GM18526 (cell line): Measurements from ENCODE around the gene KCNRG.

Source experiments
- POLR2A ChIP-seq: IDR thresholded peaks from 3 replicates; pipeline ENCODE4 v1.6.1; 2011; ENCODE audit not compliant: insufficient read length; ENCODE audit errors: extremely low read depth

The KCNRG gene

DNA sequence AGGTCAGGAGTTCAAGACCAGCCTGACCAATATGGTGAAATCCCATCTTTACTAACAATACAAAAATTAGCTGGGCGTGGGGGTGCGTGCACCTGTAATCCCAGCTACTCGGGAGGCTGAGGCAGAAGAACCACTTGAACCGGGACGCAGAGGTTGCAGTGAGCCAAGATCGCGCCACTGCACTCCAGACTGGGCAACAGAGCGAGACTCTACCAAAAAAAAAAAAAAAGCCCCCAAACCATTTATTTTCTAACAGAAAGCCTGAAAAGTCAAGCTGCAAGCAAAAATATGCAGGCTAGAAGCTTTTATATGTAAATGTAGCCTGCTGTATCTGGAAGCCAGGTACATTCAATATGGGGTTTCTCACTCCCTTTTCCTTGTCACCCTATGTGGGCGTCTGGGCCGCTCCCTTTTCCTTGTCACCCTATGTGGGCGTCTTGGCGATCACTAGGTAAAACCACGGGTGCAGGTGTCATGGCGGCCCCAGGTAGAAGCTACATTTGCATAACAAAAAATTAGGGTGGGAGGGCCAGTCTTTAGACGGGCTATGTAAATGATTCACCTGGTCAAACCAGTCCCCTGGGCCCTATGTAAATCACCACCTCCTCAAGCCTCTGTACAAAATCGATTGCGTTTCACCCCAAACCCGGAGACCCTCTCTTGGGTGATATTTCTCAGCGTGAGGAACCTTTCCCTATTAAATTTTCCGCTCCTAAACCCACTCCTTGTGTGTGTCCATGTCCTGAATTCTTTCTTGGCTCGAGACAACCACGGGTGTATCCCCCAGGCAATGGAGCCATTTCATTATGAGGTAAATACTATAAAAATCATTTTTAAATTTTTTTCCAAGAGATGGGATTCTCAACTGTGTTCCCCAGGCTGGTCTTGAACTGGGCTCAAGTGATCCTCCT, 16.3 kb upstream of the KCNRG start:
- TF ChIP-seq POLR2A: no peak

DNA sequence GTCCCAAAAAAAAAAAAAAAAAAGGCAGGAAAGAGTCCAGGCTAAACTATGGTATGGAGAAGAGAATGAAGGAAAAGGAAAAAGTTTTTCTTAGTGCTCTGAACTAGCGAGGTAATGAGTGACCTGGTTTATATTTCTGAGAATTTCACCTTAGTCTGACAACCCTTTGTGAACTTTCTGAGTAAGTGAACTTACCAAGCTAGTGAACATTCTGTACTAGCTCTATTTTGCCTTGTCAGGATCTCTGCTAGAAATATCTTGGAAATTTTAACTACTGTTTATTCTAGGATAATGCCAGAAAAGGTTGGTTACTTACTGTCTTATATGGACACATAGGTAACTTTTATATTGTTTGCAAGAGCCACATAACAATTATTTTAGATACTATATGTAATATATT, 14.0 kb upstream of the KCNRG start:
- TF ChIP-seq POLR2A: no peak

DNA sequence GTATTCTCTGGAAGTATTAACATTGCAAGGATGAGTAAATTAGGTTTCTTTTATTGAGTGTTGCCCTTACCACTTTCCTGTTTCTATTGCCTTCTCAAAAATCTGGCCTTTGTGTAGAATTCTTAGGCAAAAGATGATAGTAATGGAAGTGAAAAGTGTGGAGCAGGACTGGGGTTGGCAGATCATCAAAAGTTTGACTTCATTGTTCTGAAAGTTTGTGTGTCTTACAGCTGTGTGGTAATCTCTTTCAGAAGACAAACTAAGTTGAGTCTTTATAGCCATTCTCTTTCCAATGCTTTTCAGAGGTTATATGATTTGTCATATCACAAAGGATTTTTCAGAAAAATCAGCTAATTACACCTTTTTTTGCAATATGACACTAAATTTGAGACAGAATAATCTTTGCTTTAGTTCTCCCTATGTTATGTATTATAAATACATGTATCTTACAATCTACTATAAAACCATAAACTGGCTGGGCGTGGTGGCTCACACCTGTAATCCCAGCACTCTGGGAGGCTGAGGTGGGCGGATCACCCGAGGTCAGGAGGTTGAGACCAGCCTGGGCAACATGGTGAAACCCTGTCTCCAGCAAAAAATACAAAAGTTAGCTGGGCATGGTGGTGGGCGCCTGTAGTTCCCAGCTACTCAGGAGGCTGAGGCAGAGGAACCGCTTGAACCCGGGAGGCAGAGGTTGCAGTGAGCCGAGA, 8.7 kb upstream of the KCNRG start:
- no peak for TF ChIP-seq POLR2A

DNA sequence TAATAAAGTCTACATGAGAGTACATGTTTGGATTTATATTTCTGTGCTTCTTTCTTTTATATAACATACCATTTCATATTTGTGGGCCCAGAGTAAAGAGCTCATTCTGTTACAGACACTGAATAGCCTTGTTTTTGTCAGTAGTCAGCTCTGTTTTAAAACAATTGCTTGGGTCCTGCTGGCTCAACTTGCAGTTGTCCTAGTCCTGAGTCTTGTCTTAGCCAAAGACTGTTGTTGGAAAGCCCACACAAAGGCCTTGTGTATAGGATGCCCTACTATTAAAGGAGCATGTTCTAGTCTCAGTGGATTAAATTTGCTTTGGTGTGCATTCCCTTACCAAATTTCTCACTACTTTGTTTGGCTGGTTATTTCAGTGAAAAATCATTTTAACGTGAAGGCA, 3.8 kb upstream of the KCNRG start:
- TF ChIP-seq POLR2A: no peak

DNA sequence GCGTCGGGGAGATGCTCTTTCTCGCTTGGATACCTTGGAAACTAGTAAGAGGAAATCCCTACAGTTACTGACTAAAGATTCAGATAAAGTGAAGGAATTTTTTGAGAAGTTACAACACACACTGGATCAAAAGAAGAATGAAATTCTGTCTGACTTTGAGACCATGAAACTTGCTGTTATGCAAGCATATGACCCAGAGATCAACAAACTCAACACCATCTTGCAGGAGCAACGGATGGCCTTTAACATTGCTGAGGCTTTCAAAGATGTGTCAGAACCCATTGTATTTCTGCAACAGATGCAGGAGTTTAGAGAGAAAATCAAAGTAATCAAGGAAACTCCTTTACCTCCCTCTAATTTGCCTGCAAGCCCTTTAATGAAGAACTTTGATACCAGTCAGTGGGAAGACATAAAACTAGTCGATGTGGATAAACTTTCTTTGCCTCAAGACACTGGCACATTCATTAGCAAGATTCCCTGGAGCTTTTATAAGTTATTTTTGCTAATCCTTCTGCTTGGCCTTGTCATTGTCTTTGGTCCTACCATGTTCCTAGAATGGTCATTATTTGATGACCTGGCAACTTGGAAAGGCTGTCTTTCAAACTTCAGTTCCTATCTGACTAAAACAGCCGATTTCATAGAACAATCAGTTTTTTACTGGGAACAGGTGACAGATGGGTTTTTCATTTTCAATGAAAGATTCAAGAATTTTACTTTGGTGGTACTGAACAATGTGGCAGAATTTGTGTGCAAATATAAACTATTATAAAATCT, 2.7 kb upstream of the KCNRG start:
- TF ChIP-seq POLR2A: no peak

DNA sequence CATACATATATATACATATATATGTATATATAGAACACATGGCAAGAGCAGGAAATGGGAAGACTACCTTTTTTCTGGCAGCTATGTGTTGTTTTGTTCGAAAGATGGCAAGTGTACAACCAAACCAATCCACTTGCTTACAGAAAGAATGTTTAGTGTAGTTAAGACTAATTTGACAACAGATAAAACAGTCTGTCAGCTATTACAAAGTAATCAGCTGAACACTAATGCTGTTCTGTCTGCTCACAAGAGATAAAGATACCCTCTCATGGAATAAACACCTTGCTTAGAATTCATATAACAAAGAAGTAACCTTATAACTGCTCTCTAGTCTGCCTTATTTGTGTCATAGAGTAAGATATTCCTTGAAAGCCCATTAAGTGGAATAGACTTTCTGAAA, 858 bp upstream of the KCNRG start:
- TF ChIP-seq POLR2A: no peak

DNA sequence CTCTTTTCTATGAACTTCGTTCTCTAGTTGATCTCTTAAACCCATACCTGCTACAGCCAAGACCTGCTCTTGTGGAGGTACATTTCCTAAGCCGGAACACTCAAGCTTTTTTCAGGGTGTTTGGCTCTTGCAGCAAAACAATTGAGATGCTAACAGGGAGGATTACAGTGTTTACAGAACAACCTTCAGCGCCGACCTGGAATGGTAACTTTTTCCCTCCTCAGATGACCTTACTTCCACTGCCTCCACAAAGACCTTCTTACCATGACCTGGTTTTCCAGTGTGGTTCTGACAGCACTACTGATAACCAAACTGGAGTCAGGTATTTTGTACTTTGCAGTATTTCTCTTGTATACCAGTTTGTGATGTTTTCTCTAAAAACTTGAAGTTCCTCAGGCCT, 506 bp downstream of the KCNRG start:
- TF ChIP-seq POLR2A: no peak

DNA sequence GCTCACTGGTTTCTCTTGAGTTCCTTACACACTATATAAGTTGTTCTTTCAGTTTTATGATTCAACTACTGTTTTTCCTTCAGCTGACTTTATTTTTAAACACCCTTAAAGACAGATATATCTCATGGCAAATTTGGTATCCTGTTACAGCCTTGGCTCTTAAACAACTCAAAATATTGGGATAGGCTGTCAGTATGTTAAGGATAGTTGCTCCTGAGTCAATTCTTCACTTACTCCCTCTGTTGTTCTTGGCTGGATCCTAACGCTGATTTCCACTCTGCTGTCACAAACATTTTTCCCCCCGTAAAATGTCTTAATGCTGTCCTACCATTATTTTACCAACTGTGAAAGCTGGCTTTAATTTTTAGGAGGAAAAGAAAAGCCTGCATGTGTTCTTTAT, 1.2 kb downstream of the KCNRG start:
- TF ChIP-seq POLR2A: no peak

DNA sequence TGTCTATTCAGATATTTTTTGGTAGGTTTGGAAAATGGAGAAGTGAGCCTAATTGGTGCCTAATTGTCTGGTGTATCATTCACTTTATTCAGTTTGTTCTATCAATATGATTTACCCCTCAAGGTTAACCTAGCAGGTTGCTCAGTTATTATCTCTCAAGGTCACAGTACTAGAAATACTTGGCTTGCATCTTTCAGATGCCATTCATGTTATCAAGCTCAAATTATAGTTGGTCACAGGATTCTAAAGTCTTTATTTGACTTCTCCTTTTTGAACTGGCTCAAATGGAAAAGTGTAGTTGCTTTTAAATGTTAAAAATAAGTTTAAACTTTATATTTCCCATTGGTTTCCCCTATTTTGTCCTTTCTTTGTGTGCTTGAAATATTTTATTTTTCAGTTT, 2.6 kb downstream of the KCNRG start:
- no peak for TF ChIP-seq POLR2A

DNA sequence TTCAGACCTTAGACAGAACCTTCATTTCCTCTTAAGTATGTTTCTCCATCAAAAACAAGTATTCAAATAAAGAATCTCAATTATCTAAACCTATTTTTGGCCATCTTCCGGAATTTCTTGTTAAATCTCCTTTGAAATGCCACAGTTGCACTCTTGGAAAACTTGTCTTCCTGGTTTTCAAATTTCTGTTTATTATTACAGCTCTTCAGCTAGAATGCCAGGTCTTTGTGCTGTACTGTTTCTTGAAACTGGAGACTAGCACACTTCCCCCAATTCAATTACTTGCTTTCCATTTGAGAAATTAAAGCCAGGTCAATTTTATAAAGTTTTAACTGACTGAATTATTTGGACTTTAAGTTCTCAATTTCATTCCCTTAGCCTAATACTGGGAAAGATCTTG, 10.2 kb downstream of the KCNRG start:
- TF ChIP-seq POLR2A: no peak

DNA sequence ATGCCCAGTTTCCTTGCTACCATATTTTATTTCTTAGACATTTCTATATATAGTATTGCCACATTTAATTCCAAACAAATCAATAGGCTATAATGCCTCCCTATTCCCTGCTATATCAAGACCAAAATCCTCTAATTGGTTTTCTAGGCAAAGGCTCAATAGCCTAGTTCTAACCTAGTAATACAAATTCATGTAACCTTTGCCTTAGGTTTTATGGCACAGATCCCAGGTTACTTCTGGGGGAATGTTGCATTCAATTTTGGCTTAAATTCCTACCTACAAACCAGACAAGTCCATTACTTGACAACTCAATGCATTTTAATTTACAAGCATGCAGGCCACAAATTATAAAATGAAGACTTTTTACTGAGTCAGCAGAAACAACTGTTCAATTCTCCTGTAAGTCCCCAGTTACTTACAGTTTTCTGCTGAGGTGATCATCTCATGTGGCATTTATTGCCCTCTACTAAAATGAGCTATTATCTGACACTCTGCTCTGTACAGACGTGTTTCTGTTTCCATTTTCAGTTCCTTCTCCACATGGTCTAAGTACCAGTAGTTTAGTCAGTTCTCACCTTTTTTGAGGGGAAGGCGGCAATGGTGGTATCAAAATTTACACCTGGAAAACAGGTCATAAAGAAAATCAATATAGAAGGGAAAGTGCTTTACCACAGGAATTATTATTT, 11.7 kb downstream of the KCNRG start:
- TF ChIP-seq POLR2A: no peak

DNA sequence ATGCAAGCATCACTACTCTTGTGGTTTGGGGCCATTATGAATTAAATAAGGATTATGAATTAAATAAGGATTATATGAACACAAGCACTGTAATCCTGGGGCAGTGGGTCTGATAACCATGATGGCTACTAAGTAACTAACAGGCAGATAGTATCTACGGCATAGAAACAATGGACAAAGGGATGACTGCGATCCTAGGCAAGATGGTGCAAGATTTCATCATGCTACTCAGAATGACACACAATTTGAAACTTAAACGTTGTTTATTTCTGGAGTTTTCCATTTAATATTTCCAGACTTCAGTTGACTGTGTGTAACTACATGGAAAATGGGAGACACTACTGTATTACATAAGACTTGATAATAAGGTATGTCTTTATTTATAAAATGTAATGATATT, 15.1 kb downstream of the KCNRG start:
- no peak for TF ChIP-seq POLR2A

DNA sequence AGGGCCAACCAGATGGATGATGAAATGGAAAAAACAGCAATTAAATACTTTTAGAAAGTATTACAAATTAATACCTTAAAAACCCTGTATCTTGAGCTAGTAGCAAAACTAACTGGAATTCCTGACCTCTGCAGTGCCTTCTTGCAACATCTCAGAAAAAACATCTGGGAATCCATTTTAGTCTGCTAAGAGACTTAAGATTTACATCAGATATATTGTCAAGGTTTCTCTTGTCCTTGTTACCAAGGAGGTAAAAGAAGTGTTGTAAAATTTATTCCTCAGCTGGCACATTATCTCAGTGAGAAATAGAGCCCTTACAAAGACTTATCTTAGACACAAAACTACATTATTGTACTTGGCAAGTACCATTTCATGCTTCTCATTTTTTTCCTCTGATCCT, 18.5 kb downstream of the KCNRG start:
- TF ChIP-seq POLR2A: no peak

DNA sequence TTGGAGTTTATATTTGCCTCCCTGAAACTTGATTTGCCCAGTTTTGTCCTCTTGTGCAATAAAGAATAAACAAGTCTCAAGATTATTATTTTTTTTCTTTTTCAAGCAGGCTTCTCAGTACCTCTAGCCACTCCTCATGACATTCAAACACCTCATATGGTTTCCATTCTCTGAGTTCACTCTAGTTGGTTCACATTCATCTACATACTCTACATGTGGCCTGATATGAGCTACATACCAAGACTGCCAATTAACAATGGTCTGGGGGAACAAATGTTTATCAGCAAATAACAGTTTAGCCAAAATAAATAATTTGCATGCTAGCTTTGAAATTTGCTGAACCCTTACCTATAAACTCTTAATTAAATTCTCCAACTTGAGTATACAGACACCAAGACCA, 22.5 kb downstream of the KCNRG start:
- TF ChIP-seq POLR2A: no peak

DNA sequence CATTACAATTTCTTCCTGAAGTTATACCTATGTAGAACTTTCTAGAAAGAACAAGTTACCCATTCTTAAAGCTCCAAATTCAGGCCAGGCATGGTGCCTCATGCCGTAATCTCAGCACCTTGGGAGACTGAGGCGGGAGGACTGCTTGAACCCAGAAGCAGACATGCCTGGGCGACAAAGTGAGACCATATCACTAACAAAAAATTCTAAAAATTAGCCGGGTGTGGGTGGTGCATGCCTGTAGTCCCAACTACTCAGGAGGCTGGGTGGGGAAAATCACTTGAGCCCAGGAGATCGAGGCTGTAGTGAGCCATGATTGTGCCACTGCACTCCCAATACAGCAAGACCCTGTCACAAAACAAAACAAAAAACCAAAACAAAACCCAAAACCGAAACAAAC, 23.0 kb downstream of the KCNRG start:
- TF ChIP-seq POLR2A: no peak
